Lower lobe of right lung (tissue), 2 donors: Measurements from ENCODE around the gene FHIT. TPM values are rescaled to one million over a fixed set of nuclear protein-coding genes. Genes with fewer than 3 reads are reported as not detected.

Source experiments
- ATAC-seq, 2 donors: fragments of 200-7000 bp; cut with Tn5 transposase; one replicate each; pipeline ENCODE4 v1.9.1; 2020 to 2022; ENCODE audit warnings: mild to moderate bottlenecking in 2 of 2, moderate library complexity in 2 of 2
- DNase-seq: peaks from one replicate; pipeline ENCODE4 v3.0.0-alpha.2; 2020
- H3K27ac ChIP-seq: fragments of 200-600 bp; one replicate; pipeline ENCODE4 v1.8.0; 2022
- H3K27me3 ChIP-seq: fragments of 200-600 bp; one replicate; pipeline ENCODE4 v1.8.0; 2022; ENCODE audit warnings: low read depth
- H3K36me3 ChIP-seq: fragments of 200-600 bp; one replicate; pipeline ENCODE4 v1.8.0; 2022; ENCODE audit warnings: mild to moderate bottlenecking
- H3K4me1 ChIP-seq: fragments of 200-600 bp; one replicate; pipeline ENCODE4 v1.8.0; 2022
- H3K4me3 ChIP-seq: fragments of 200-600 bp; one replicate; pipeline ENCODE4 v1.8.0; 2022; ENCODE audit warnings: mild to moderate bottlenecking
- H3K9me3 ChIP-seq: fragments of 200-600 bp; one replicate; pipeline ENCODE4 v1.8.0; 2022
- CTCF ChIP-seq: fragments of 200-600 bp; IDR thresholded peaks from one replicate; pipeline ENCODE4 v1.8.0; 2022; ENCODE audit warnings: antibody characterized with exemption, mild to moderate bottlenecking
- intact Hi-C: fragments of 100-400 bp; cut with DNase I; formaldehyde crosslinking; loops from one replicate; pipeline ENCODE4 v1.11.0; 2022
- total RNA-seq: library from RNA; stranded (reverse); fragmentation: NEBNext Ultra II Directional; extraction: Animal tissue kit (Norgen Biotek cat#: 25700); gene quantifications from one replicate; pipeline ENCODE4 v1.2.1, GENCODE V29; 2021
- donor health status: DM: no; HTN: yes; CAD: no; lungs with severe emphysema.

The FHIT gene
- total RNA-seq, 1 donor from 2014 or later = 10.3 TPM

- Histone ChIP-seq H3K27ac (no peak overlapping the region), H3K9me3 (no peaks in the 10 kb centered on the region), H3K27me3 (no peaks in the 10 kb centered on the region), H3K4me3 (no peak overlapping the region), H3K4me1 (peaks cover 3% of the 10 kb centered on the region), H3K36me3 (no peaks in the 10 kb centered on the region)
- intact Hi-C loops = no loop called here
- ATAC-seq = no peak
- no peak for TF ChIP-seq CTCF
- no peak for DNase-seq
These were observed 1537.2 kb downstream of the FHIT start for GRCh38 chr3:59714066-59714465.

- ATAC-seq = no peak
- Histone ChIP-seq H3K27ac (no peak overlapping the region), H3K9me3 (no peaks in the 10 kb centered on the region), H3K4me3 (no peak overlapping the region), H3K36me3 (no peaks in the 10 kb centered on the region), H3K4me1 (peaks cover 3% of the 10 kb centered on the region), H3K27me3 (no peaks in the 10 kb centered on the region)
- no peak for TF ChIP-seq CTCF
- DNase-seq = no peak
- intact Hi-C loops = no loop called here
These were observed 1540.7 kb downstream of the FHIT start for GRCh38 chr3:59710554-59710953.

GRCh38 chr3:59709702-59710553 is 1541.3 kb downstream of the FHIT start:
- no peak for TF ChIP-seq CTCF
- Histone ChIP-seq H3K27me3 (no peaks in the 10 kb centered on the region), H3K4me1 (peaks cover 3% of the 10 kb centered on the region), H3K27ac (no peak overlapping the region), H3K36me3 (no peaks in the 10 kb centered on the region), H3K4me3 (no peak overlapping the region), H3K9me3 (no peaks in the 10 kb centered on the region)
- intact Hi-C loops = no loop called here
- DNase-seq (peak; percentile 82), ATAC-seq (peak; percentile 54 to 87)

- no peaks in the 10 kb centered on the region for H3K27me3 ChIP-seq
- H3K9me3 ChIP-seq = no peaks in the 10 kb centered on the region
- no peak for TF ChIP-seq CTCF
- peaks cover 3% of the 10 kb centered on the region for H3K4me1 ChIP-seq
- no peak overlapping the region for H3K27ac ChIP-seq
- no peaks in the 10 kb centered on the region for H3K36me3 ChIP-seq
- ATAC-seq = no peak
- no peak overlapping the region for H3K4me3 ChIP-seq
- intact Hi-C loops = no loop called here
- no peak for DNase-seq
These were observed 1543.0 kb downstream of the FHIT start for GRCh38 chr3:59708202-59708601.

GRCh38 chr3:59704292-59704691 is 1547.0 kb downstream of the FHIT start:
- intact Hi-C loops = no loop called here
- Histone ChIP-seq H3K27me3 (no peaks in the 10 kb centered on the region), H3K27ac (no peak overlapping the region), H3K4me3 (no peak overlapping the region), H3K9me3 (no peaks in the 10 kb centered on the region), H3K4me1 (no peaks in the 10 kb centered on the region), H3K36me3 (no peaks in the 10 kb centered on the region)
- ATAC-seq (no peak), DNase-seq (no peak)
- no peak for TF ChIP-seq CTCF
